ENCODE results near the gene TMEM248. TPM values are rescaled to one million over a fixed set of nuclear protein-coding genes. Genes with fewer than 3 reads are reported as not detected.
A peak's percentile ranks its signal among the peaks of the same experiment; 100 is the strongest.

TMEM248 gene
- total RNA-seq, 2 donors from 2014 or later: 61.9 to 111 TPM

GRCh38 chr7:66919304-66919703 lies 1.7 kb upstream of the TMEM248 start:
- Histone ChIP-seq H3K36me3 (no peaks in the 10 kb centered on the region), H3K27me3 (no peaks in the 10 kb centered on the region), H3K27ac (no peak overlapping the region), H3K9me3 (no peaks in the 10 kb centered on the region), H3K4me3 (no peak overlapping the region), H3K4me1 (peaks cover 0 to 30% of the 10 kb centered on the region in 2 donors)
- no peak for DNase-seq (ENCODE audit: low spot score)
- no peak for TF ChIP-seq CTCF (IDR thresholded peaks at IDR 0.05)

- DNase-seq (ENCODE audit: low spot score): no peak
- Histone ChIP-seq H3K4me3 (no peak overlapping the region), H3K27me3 (no peaks in the 10 kb centered on the region), H3K9me3 (no peaks in the 10 kb centered on the region), H3K4me1 (peaks cover 0 to 34% of the 10 kb centered on the region in 2 donors), H3K36me3 (no peaks in the 10 kb centered on the region), H3K27ac (no peak overlapping the region)
- no peak for TF ChIP-seq CTCF (IDR thresholded peaks at IDR 0.05)
Observed at GRCh38 chr7:66919704-66920103, 1.3 kb upstream of the TMEM248 start.

GRCh38 chr7:66920256-66920655 lies 769 bp upstream of the TMEM248 start:
- Histone ChIP-seq H3K27ac (peak overlapping the region in 1 of 2 donors; percentile 72), H3K4me3 (peak overlapping the region; percentile 84 to 97), H3K36me3 (no peaks in the 10 kb centered on the region), H3K27me3 (no peaks in the 10 kb centered on the region), H3K4me1 (peaks cover 0 to 34% of the 10 kb centered on the region in 2 donors), H3K9me3 (no peaks in the 10 kb centered on the region)
- TF ChIP-seq CTCF (IDR thresholded peaks at IDR 0.05): no peak
- no peak for DNase-seq (ENCODE audit: low spot score)

- no peak for TF ChIP-seq CTCF (IDR thresholded peaks at IDR 0.05)
- H3K9me3 ChIP-seq: no peaks in the 10 kb centered on the region
- no peaks in the 10 kb centered on the region for H3K27me3 ChIP-seq
- no peak for DNase-seq (ENCODE audit: low spot score)
- H3K27ac ChIP-seq: peak overlapping the region; percentile 72 to 79
- H3K4me3 ChIP-seq: peak overlapping the region; percentile 84 to 97
- no peaks in the 10 kb centered on the region for H3K36me3 ChIP-seq
- peaks cover 0 to 34% of the 10 kb centered on the region in 2 donors for H3K4me1 ChIP-seq
Observed at GRCh38 chr7:66921396-66921917, 432 bp downstream of the TMEM248 start.

GRCh38 chr7:66921918-66922486 lies 977 bp downstream of the TMEM248 start:
- Histone ChIP-seq H3K9me3 (no peaks in the 10 kb centered on the region), H3K36me3 (no peaks in the 10 kb centered on the region), H3K4me1 (peaks cover 0 to 34% of the 10 kb centered on the region in 2 donors), H3K4me3 (peak overlapping the region; percentile 84 to 97), H3K27ac (peak overlapping the region; percentile 72 to 79), H3K27me3 (no peaks in the 10 kb centered on the region)
- DNase-seq (ENCODE audit: low spot score): no peak
- no peak for TF ChIP-seq CTCF (IDR thresholded peaks at IDR 0.05)

- no peak for TF ChIP-seq CTCF (IDR thresholded peaks at IDR 0.05)
- no peaks in the 10 kb centered on the region for H3K36me3 ChIP-seq
- H3K27me3 ChIP-seq: no peaks in the 10 kb centered on the region
- no peaks in the 10 kb centered on the region for H3K9me3 ChIP-seq
- no peak for DNase-seq (ENCODE audit: low spot score)
- no peak overlapping the region for H3K27ac ChIP-seq
- H3K4me3 ChIP-seq: no peak overlapping the region
- peaks cover 0 to 42% of the 10 kb centered on the region in 2 donors for H3K4me1 ChIP-seq
Observed at GRCh38 chr7:66925255-66925654, 4.2 kb downstream of the TMEM248 start.

Data from right atrium auricular region (tissue), 2 donors.